ENCODE data around the gene NDC80. TPM values are rescaled to one million over a fixed set of nuclear protein-coding genes. Genes with fewer than 3 reads are reported as not detected.

The NDC80 gene
- total RNA-seq, 4 donors from 2014 or later = 0.63 to 3.7 (median 1.4) TPM

- peaks cover 0 to 13% (median 9%) of the 10 kb centered on the region in 3 donors for H3K36me3 ChIP-seq
- DNase-seq (ENCODE audit: low spot score in 2 of 2) = no peak
- TF ChIP-seq EP300 (IDR thresholded peaks at IDR 0.05) (no peak), POLR2A (IDR thresholded peaks at IDR 0.05) (no peak), CTCF (IDR thresholded peaks at IDR 0.05) (no peak)
- H3K27ac ChIP-seq = no peak overlapping the region
- H3K27me3 ChIP-seq = no peaks in the 10 kb centered on the region
- H3K4me1 ChIP-seq = peaks cover 0 to 46% (median 8%) of the 10 kb centered on the region in 4 donors
- H3K4me3 ChIP-seq = no peak overlapping the region
- 85 to 88% methylated on average over 5 of the region's 5 CpGs for WGBS, 2 donors
- H3K9me3 ChIP-seq = no peaks in the 10 kb centered on the region
Measured at GRCh38 chr18:2662990-2663389, 91.6 kb downstream of the NDC80 start.

Small RNAs within 50 kb of the gene (small RNA-seq; reads per million reads assigned to genes)
- gene RF00019 (not detected), gene RF01233 (not detected), gene RNU6-340P (not detected)

Other genes with a start within 250 kb of the NDC80 start
- 10 to 100 TPM in 2 of 4 donors, 1 to 10 TPM in 2; 6.9 to 11.5 (median 9.2) TPM for gene METTL4, start 52 bp upstream of the NDC80 start, total RNA-seq
- gene SMCHD1, start 84.2 kb downstream of the NDC80 start, total RNA-seq = 10 to 100 TPM; 59.8 to 96.5 (median 73.6) TPM